ENCODE results near the gene RNU2-63P.
"Not testable (repeated sequence)": the region's sequence is repeated elsewhere in the genome, so short reads cannot be mapped to it uniquely, and the experiment has no call there.

DNA sequence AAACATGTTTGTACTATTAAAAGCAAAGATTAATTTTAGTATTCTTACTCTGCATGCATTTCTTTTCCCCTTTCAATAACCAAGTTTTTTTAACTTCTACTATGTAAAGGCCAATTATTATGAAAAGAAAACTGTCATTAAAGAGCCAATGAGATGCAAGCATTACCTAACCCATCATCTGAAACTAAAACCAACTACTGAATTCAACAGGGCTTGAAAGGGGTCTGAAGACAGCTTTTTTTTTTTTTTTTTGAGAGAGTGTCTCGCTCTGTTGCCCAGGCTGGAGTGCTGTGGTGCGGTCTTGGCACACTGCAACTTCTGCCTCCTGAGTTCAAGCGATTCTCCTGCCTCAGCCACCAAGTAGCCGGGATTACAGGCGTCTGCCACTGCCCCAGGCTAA is 30.4 kb downstream of the RNU2-63P start:
- TF ChIP-seq POLR2A (IDR thresholded peaks at IDR 0.05); CTCF (IDR thresholded peaks at IDR 0.05); POLR2AphosphoS5 (IDR thresholded peaks at IDR 0.05); EP300 (IDR thresholded peaks at IDR 0.05; ENCODE audit: low read depth): not testable (repeated sequence)

Data from transverse colon (tissue), 4 donors.